Body of pancreas (tissue), 4 donors: ENCODE data around the gene RNF186. TPM values are rescaled to one million over a fixed set of nuclear protein-coding genes. Genes with fewer than 3 reads are reported as not detected.

Experiments
- ATAC-seq: fragments of 150-250 bp; one replicate; pipeline ENCODE4 v1.9.1; 2016
- DNase-seq, 4 donors: peaks; one replicate each; pipeline ENCODE4 v3.0.0-alpha.2; 2019
- H3K27ac ChIP-seq, 4 donors: fragments of 200-600 bp; sonication (generic); 1 replicate in 3 of 4; 2 replicates in 1 of 4; pipeline versions ENCODE4 v1.5.1 to v1.6.1; 2016 to 2019; ENCODE audit warnings: mild to moderate bottlenecking in 1 of 4, mixed read lengths in 1 of 4, moderate library complexity in 1 of 4
- H3K27me3 ChIP-seq, 2 donors: fragments of 200-600 bp; sonication (generic); one replicate each; pipeline ENCODE4 v1.6.0; 2016; ENCODE audit warnings: mild to moderate bottlenecking in 1 of 2
- H3K36me3 ChIP-seq, 2 donors: fragments of 200-600 bp; sonication (generic); replicated peaks in 1 of 2; 2 replicates each; pipeline ENCODE4 v1.5.1; 2016; ENCODE audit warnings: low read depth in 2 of 2; ENCODE audit not compliant: insufficient read depth in 1 of 2
- H3K4me1 ChIP-seq: fragments of 200-600 bp; sonication (generic); one replicate; pipeline ENCODE4 v1.6.0; 2016
- H3K4me3 ChIP-seq, 2 donors: fragments of 200-600 bp; sonication (generic); 1 replicate in 1 of 2; 2 replicates in 1 of 2; pipeline ENCODE4 v1.5.1; 2016 to 2019
- H3K9me3 ChIP-seq, 3 donors: fragments of 200-600 bp; sonication (generic); 1 replicate in 2 of 3; 2 replicates in 1 of 3; pipeline ENCODE4 v1.5.1; 2016
- POLR2A ChIP-seq, 3 donors: fragments of 450-650 bp; IDR thresholded peaks; one replicate each; pipeline ENCODE4 v1.6.1; 2016; ENCODE audit warnings: antibody characterized with exemption in 3 of 3, mild to moderate bottlenecking in 2 of 3
- WGBS, 2 donors: methylation state at CpG; one replicate each; pipeline ENCODE4 v1.1.5; 2017; 5-methylcytosine and 5-hydroxymethylcytosine counted together
- intact Hi-C: fragments of 100-400 bp; cut with DNase I; formaldehyde crosslinking; loops from one replicate; pipeline ENCODE4 v1.15.1; 2023
- total RNA-seq, 2 donors: library from RNA; depleted of rRNA; stranded (reverse); fragments of >200 nt; gene quantifications; one replicate each; pipeline ENCODE4 v1.1.0, GENCODE V29; 2016
- TF ChIP-seq, protein P1 (sequence below), 7 experiments: fragments of 450-650 bp in 4 of 7; fragments of 200-600 bp in 3 of 7; sonication (generic) in 3 of 7; IDR thresholded peaks; one replicate each; pipeline ENCODE4 v1.5.1; 2016 to 2019; ENCODE audit warnings: antibody characterized with exemption in 7 of 7

The RNF186 gene
- total RNA-seq, 2 donors from 2014 or later = 9.2 to 32.9 TPM

- 62 to 74% methylated on average over 2 of the region's 2 CpGs for WGBS, 2 donors
- Histone ChIP-seq H3K27me3 (no peaks in the 10 kb centered on the region), H3K4me3 (no peak overlapping the region), H3K36me3 (no peaks in the 10 kb centered on the region), H3K27ac (peak overlapping the region in 1 of 4 donors; percentile 7), H3K4me1 (no peaks in the 10 kb centered on the region), H3K9me3 (no peaks in the 10 kb centered on the region)
- TF ChIP-seq, protein P1, sequence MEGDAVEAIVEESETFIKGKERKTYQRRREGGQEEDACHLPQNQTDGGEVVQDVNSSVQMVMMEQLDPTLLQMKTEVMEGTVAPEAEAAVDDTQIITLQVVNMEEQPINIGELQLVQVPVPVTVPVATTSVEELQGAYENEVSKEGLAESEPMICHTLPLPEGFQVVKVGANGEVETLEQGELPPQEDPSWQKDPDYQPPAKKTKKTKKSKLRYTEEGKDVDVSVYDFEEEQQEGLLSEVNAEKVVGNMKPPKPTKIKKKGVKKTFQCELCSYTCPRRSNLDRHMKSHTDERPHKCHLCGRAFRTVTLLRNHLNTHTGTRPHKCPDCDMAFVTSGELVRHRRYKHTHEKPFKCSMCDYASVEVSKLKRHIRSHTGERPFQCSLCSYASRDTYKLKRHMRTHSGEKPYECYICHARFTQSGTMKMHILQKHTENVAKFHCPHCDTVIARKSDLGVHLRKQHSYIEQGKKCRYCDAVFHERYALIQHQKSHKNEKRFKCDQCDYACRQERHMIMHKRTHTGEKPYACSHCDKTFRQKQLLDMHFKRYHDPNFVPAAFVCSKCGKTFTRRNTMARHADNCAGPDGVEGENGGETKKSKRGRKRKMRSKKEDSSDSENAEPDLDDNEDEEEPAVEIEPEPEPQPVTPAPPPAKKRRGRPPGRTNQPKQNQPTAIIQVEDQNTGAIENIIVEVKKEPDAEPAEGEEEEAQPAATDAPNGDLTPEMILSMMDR (IDR thresholded peaks at IDR 0.05) = no peak
- TF ChIP-seq POLR2A (IDR thresholded peaks at IDR 0.05) = no peak
- peak; percentile 50 for ATAC-seq
- intact Hi-C loops = loop anchor here (10.0 kb wide), 1 partner anchor 96 kb away; no protein-coding TSS in a partner anchor
- peak in 1 of 4 donors; percentile 6 for DNase-seq
These were observed 46.0 kb upstream of the RNF186 start for GRCh38 chr1:19861034-19861433.

DNA sequence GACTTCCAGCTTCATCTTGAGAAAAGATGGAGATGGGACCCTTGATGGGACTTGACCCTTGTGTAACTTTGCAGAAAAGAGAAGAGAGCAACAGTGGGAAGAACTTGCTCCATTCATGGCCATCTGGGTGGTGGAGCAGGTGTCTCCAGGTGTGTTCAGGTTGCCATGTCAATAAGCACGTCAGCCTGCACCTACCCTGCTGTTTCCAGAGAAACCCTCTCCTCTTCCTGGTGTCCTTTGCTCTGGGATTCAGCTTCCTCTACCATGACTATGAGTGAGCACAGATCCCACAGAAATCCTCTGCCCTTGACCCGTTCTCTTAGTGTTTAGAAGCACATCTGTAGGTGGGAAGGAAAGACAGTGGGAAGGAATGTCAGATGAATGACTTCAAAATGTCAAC lies 45.3 kb upstream of the RNF186 start:
- Histone ChIP-seq H3K27ac (peak overlapping the region in 1 of 4 donors; percentile 7), H3K36me3 (no peaks in the 10 kb centered on the region), H3K27me3 (no peaks in the 10 kb centered on the region), H3K9me3 (no peaks in the 10 kb centered on the region), H3K4me1 (no peaks in the 10 kb centered on the region), H3K4me3 (no peak overlapping the region)
- TF ChIP-seq, protein P1 (IDR thresholded peaks at IDR 0.05) = no peak
- TF ChIP-seq POLR2A (IDR thresholded peaks at IDR 0.05) = no peak
- intact Hi-C loops = loop anchor here (10.0 kb wide), 1 partner anchor 96 kb away; no protein-coding TSS in a partner anchor
- 55 to 84% methylated on average over 2 of the region's 2 CpGs for WGBS, 2 donors
- no peak for DNase-seq
- ATAC-seq = no peak

DNA sequence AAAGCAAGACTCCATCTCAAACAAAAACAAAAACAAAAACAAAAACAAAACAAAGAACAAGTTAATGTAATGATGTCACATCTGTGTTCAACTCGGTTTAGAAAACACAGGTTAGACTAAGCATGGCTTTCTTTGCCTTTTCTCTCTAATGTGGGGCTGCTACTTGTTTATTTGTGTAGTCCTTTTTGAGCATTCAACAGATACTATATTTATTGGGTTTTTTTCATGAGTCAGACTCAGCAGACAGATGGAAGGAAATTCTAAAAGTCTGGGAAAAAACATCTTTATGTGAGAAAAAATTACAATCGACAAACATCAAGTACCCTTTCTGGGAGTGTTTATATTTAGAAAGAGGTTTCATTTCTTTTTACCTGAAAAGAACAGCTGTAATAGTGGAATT lies 44.8 kb upstream of the RNF186 start:
- TF ChIP-seq, protein P1 (IDR thresholded peaks at IDR 0.05) = no peak
- no peak for TF ChIP-seq POLR2A (IDR thresholded peaks at IDR 0.05)
- H3K27ac ChIP-seq = no peak overlapping the region
- ATAC-seq = no peak
- H3K9me3 ChIP-seq = no peaks in the 10 kb centered on the region
- no peak for DNase-seq
- intact Hi-C loops = loop anchor here (10.0 kb wide), 1 partner anchor 95 kb away; no protein-coding TSS in a partner anchor
- 74 to 81% methylated on average over 2 of the region's 2 CpGs for WGBS, 2 donors
- no peaks in the 10 kb centered on the region for H3K4me1 ChIP-seq
- no peaks in the 10 kb centered on the region for H3K36me3 ChIP-seq
- H3K27me3 ChIP-seq = no peaks in the 10 kb centered on the region
- no peak overlapping the region for H3K4me3 ChIP-seq

DNA sequence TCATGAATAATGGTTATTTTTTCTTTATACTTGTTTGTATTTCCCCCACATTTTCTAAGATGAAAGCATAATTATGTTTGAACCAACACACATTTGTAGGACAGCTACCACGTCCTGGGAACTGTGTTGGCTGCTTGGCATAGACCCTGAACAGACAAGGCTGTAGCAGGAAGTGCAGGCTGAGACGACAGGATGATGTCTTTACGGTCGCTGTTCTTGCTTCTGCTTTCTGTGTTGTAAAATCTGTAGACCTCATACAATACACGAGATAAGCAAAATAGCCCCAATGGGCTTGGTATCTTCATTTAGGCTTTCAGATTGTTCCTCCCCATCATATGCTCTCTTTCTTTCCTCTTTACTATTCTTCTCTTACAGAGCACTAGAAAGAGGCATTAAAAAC lies 43.8 kb upstream of the RNF186 start:
- 45 to 57% methylated on average over 5 of the region's 5 CpGs for WGBS, 2 donors
- Histone ChIP-seq H3K27ac (no peak overlapping the region), H3K27me3 (no peaks in the 10 kb centered on the region), H3K9me3 (no peaks in the 10 kb centered on the region), H3K4me3 (no peak overlapping the region), H3K4me1 (no peaks in the 10 kb centered on the region), H3K36me3 (no peaks in the 10 kb centered on the region)
- TF ChIP-seq POLR2A (IDR thresholded peaks at IDR 0.05) = no peak
- TF ChIP-seq, protein P1 (IDR thresholded peaks at IDR 0.05) = no peak
- no peak for DNase-seq
- intact Hi-C loops = no loop called here
- no peak for ATAC-seq

GRCh38 chr1:19854866-19855265 lies 39.8 kb upstream of the RNF186 start:
- Histone ChIP-seq H3K9me3 (no peaks in the 10 kb centered on the region), H3K36me3 (no peaks in the 10 kb centered on the region), H3K27me3 (no peaks in the 10 kb centered on the region), H3K4me1 (peaks cover 8% of the 10 kb centered on the region), H3K27ac (no peak overlapping the region), H3K4me3 (no peak overlapping the region)
- no peak for ATAC-seq
- intact Hi-C loops = no loop called here
- no peak for DNase-seq
- no peak for TF ChIP-seq POLR2A (IDR thresholded peaks at IDR 0.05)
- TF ChIP-seq, protein P1 (IDR thresholded peaks at IDR 0.05) = no peak
